ENCODE results near the gene TRNAU1AP. TPM values are rescaled to one million over a fixed set of nuclear protein-coding genes. Genes with fewer than 3 reads are reported as not detected.
"Not testable (repeated sequence)": the region's sequence is repeated elsewhere in the genome, so short reads cannot be mapped to it uniquely, and the experiment has no call there.

The TRNAU1AP gene
- total and polyA plus RNA-seq, 4 donors = 19.8 to 39.2 (median 32.9) TPM

DNA sequence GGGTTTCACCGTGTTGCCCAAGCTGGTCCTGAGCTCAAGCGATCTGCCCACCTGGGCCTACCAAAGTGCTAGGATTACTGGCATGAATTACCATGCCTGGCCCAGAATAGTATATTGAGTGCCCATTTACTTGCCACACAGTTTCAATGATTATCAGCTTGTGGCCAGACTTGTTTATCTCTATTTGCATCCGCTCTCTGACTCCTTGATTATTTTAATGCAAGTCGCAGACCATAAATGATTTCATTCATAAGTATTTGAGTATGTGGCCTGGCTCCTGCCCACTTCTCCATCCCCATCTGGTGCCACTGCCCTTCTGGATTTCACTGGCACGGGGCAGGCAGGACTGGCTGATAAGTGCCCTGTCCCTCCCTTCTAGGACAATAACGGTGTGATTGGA lies 18.2 kb upstream of the TRNAU1AP start:
- ATAC-seq (ENCODE audit: low FRiP score) = no peak
- WGBS, 2 donors = 92 to 96% methylated on average over 6 of the region's 6 CpGs
- no peaks in the 10 kb centered on the region for H3K36me3 ChIP-seq (ENCODE audit: control insufficient read depth in 1 of 2, insufficient read depth in 2 of 2, low read length in 1 of 2)

DNA sequence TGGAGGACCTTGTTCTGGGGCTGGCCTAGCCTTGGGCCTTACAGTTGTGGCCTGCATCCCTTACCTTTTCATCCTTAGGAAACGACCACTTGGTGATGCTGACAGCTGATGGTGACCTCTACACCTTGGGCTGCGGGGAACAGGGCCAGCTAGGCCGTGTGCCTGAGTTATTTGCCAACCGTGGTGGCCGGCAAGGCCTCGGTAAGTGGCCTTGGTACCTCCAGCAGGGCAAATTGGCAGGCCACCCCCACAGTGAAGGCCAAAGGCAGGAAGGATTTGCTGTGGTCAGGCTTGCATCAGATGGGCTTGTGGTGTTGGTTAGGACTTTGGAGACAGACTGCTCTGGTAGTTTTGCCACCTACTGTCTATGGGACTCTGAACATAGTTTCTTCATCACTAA lies 17.7 kb upstream of the TRNAU1AP start:
- Histone ChIP-seq H3K9me3 (ENCODE audit: control insufficient read depth, low read length) (no peaks in the 10 kb centered on the region), H3K36me3 (ENCODE audit: control insufficient read depth in 1 of 2, insufficient read depth in 2 of 2, low read length in 1 of 2) (no peaks in the 10 kb centered on the region), H3K4me1 (ENCODE audit: control insufficient read depth in 1 of 2, insufficient read depth in 2 of 2, low read length in 2 of 2) (no peaks in the 10 kb centered on the region), H3K27me3 (ENCODE audit: control insufficient read depth in 1 of 2, insufficient read depth in 2 of 2, low read length in 1 of 2) (no peaks in the 10 kb centered on the region), H3K4me3 (ENCODE audit: low read length in 2 of 2) (no peak overlapping the region), H3K27ac (ENCODE audit: low read depth in 1 of 2, low read length in 2 of 2) (no peak overlapping the region)
- ATAC-seq (ENCODE audit: low FRiP score) (no peak), DNase-seq (no peak)
- WGBS, 2 donors = 95 to 96% methylated on average over 6 of the region's 6 CpGs
- intact Hi-C loops (cut with DNase I) = no loop called here

More for the DNA sequence above, 18.2 kb upstream of the TRNAU1AP start:
- H3K4me1 ChIP-seq (ENCODE audit: control insufficient read depth in 1 of 2, insufficient read depth in 2 of 2, low read length in 2 of 2) = no peaks in the 10 kb centered on the region
- DNase-seq = no peak
- intact Hi-C loops (cut with DNase I) = no loop called here
- no peaks in the 10 kb centered on the region for H3K27me3 ChIP-seq (ENCODE audit: control insufficient read depth in 1 of 2, insufficient read depth in 2 of 2, low read length in 1 of 2)
- no peak overlapping the region for H3K27ac ChIP-seq (ENCODE audit: low read depth in 1 of 2, low read length in 2 of 2)
- no peak overlapping the region for H3K4me3 ChIP-seq (ENCODE audit: low read length in 2 of 2)
- H3K9me3 ChIP-seq (ENCODE audit: control insufficient read depth, low read length) = no peaks in the 10 kb centered on the region

DNA sequence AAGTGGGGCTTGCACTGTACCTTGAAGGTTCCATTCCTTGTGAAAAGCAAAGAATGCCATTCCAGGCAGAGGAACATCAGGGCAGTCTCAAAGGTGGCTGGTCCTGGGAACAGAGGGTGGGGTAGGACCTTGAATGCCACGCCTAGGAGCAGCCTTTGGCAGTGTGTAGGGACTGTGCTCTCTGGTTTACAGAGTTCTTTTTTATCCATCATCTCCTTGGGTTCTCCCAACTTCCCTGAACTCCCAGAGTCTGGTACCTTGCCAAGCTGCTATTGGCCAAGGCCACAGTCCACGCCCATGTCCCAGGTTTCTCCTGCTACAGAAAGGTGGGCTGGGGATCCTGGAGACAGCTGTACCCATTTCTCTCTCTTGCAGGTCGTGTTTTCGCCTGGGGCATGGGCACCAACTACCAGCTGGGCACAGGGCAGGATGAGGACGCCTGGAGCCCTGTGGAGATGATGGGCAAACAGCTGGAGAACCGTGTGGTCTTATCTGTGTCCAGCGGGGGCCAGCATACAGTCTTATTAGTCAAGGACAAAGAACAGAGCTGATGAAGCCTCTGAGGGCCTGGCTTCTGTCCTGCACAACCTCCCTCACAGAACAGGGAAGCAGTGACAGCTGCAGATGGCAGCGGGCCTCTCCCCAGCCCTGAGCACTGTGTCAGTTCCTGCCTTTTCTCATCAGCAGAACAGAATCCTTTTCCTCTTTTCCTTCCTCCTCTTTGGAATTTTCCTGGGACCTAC lies 15.3 kb upstream of the TRNAU1AP start:
- Histone ChIP-seq H3K36me3 (ENCODE audit: control insufficient read depth in 1 of 2, insufficient read depth in 2 of 2, low read length in 1 of 2) (no peaks in the 10 kb centered on the region), H3K9me3 (ENCODE audit: control insufficient read depth, low read length) (no peaks in the 10 kb centered on the region), H3K4me1 (ENCODE audit: control insufficient read depth in 1 of 2, insufficient read depth in 2 of 2, low read length in 2 of 2) (no peaks in the 10 kb centered on the region), H3K4me3 (ENCODE audit: low read length in 2 of 2) (no peak overlapping the region), H3K27ac (ENCODE audit: low read depth in 1 of 2, low read length in 2 of 2) (no peak overlapping the region), H3K27me3 (ENCODE audit: control insufficient read depth in 1 of 2, insufficient read depth in 2 of 2, low read length in 1 of 2) (no peaks in the 10 kb centered on the region)
- ATAC-seq (ENCODE audit: low FRiP score) (no peak), DNase-seq (no peak)
- 85% methylated on average over 8 of the region's 8 CpGs for WGBS, 2 donors
- intact Hi-C loops (cut with DNase I) = no loop called here

DNA sequence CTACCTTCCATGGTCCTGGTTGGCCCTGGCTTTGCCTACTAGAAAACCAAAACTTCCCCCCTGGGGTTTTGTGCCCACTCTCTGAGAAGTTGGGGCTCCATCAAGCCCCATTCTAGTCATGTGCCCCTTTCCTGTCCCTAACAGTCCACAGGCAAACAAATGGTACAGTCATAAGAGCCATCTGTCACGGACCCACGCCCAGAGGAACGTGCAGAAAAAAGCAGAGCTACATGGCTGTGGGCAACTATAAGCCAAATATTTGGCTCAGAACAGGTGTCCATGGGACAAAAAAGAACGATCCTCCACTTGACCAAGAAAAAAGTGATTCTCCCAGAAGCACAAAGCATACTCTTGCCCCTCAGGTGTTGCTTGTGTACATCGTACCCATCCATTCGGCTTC lies 14.6 kb upstream of the TRNAU1AP start:
- no peaks in the 10 kb centered on the region for H3K4me1 ChIP-seq (ENCODE audit: control insufficient read depth in 1 of 2, insufficient read depth in 2 of 2, low read length in 2 of 2)
- no peaks in the 10 kb centered on the region for H3K36me3 ChIP-seq (ENCODE audit: control insufficient read depth in 1 of 2, insufficient read depth in 2 of 2, low read length in 1 of 2)
- no peaks in the 10 kb centered on the region for H3K9me3 ChIP-seq (ENCODE audit: control insufficient read depth, low read length)
- ATAC-seq (ENCODE audit: low FRiP score) (no peak), DNase-seq (no peak)
- intact Hi-C loops (cut with DNase I) = no loop called here
- WGBS, 2 donors = 82 to 86% methylated on average over 6 of the region's 6 CpGs
- H3K27ac ChIP-seq (ENCODE audit: low read depth in 1 of 2, low read length in 2 of 2) = no peak overlapping the region
- no peaks in the 10 kb centered on the region for H3K27me3 ChIP-seq (ENCODE audit: control insufficient read depth in 1 of 2, insufficient read depth in 2 of 2, low read length in 1 of 2)
- H3K4me3 ChIP-seq (ENCODE audit: low read length in 2 of 2) = no peak overlapping the region

DNA sequence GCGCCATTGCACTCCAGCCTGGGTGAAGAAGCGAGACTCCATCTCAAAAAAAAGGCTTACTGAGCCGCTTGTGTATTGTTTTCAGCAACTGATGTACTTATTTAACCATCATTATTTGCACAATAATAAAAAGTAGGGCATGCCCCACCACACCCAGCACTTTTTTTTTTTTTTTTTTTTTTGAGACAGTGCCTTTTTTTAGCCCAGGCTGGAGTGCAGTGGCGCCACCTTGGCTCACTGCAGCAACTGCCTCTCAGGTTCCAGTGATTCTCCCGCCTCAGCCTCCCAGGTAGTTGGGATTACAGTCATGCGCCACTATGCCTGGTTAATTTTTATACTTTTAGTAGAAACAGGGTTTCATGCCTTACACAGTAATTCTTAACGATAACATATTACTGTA lies 12.2 kb upstream of the TRNAU1AP start:
- no peaks in the 10 kb centered on the region for H3K27me3 ChIP-seq (ENCODE audit: control insufficient read depth in 1 of 2, insufficient read depth in 2 of 2, low read length in 1 of 2)
- DNase-seq (no peak), ATAC-seq (ENCODE audit: low FRiP score) (no peak)
- 88 to 91% methylated on average over 7 of the region's 7 CpGs for WGBS, 2 donors
- H3K27ac ChIP-seq (ENCODE audit: low read depth in 1 of 2, low read length in 2 of 2) = no peak overlapping the region
- H3K36me3 ChIP-seq (ENCODE audit: control insufficient read depth in 1 of 2, insufficient read depth in 2 of 2, low read length in 1 of 2) = no peaks in the 10 kb centered on the region
- H3K9me3 ChIP-seq (ENCODE audit: control insufficient read depth, low read length) = no peaks in the 10 kb centered on the region
- no peaks in the 10 kb centered on the region for H3K4me1 ChIP-seq (ENCODE audit: control insufficient read depth in 1 of 2, insufficient read depth in 2 of 2, low read length in 2 of 2)
- intact Hi-C loops (cut with DNase I) = no loop called here
- H3K4me3 ChIP-seq (ENCODE audit: low read length in 2 of 2) = no peak overlapping the region

DNA sequence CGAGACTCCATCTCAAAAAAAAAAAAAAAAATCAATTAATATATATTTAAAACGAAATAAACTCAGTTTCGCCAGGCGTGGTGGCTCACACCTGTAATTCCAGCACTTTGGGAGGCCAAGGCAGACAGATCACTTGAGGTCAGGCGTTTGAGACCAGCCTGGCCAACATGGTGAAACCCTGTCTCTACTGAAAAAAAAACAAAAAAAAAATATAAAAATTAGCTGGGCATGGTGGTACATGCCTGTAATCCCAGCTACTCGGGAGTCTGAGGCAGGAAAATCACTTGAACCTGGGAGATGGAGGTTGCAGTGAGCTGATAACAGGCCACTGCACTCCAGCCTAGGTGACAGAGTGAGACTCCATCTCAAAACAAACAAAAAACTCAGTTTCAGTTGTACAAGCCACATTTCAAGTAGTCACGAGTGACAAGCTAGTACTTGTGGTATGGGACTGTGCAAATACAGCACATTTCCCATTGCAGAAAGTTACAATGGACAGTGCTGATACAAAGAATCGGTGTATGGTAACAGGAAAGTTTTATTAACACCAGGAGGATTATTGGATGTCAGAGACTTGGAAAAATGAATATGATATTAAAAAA lies 11.4 kb upstream of the TRNAU1AP start:
- H3K4me1 ChIP-seq (ENCODE audit: control insufficient read depth in 1 of 2, insufficient read depth in 2 of 2, low read length in 2 of 2); intact Hi-C loops (cut with DNase I): not testable (repeated sequence)

DNA sequence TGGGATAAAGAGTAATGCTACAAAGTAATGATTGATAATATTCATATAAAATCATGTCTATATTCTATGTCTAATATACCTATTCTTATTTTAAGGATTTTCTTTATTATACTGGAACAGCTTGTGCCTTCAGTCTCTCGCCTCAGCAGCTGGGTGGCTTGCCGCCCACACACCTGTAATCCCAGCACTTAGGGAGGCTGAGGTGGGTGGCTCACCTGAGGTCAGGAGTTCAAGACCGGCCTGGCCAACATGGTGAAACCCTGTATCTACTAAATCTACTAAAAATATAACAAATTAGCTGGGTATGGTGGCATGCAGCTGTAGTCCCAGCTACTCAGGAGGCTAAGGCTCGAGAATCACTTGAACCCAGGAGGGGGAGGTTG lies 7.6 kb upstream of the TRNAU1AP start:
- intact Hi-C loops (cut with DNase I) = no loop called here
- H3K27me3 ChIP-seq (ENCODE audit: control insufficient read depth in 1 of 2, insufficient read depth in 2 of 2, low read length in 1 of 2) = no peaks in the 10 kb centered on the region
- DNase-seq (no peak), ATAC-seq (ENCODE audit: low FRiP score) (no peak)
- no peak overlapping the region for H3K4me3 ChIP-seq (ENCODE audit: low read length in 2 of 2)
- H3K36me3 ChIP-seq (ENCODE audit: control insufficient read depth in 1 of 2, insufficient read depth in 2 of 2, low read length in 1 of 2) = no peaks in the 10 kb centered on the region
- H3K4me1 ChIP-seq (ENCODE audit: control insufficient read depth in 1 of 2, insufficient read depth in 2 of 2, low read length in 2 of 2) = no peaks in the 10 kb centered on the region
- no peaks in the 10 kb centered on the region for H3K9me3 ChIP-seq (ENCODE audit: control insufficient read depth, low read length)
- 93 to 97% methylated on average over 4 of the region's 4 CpGs for WGBS, 2 donors
- no peak overlapping the region for H3K27ac ChIP-seq (ENCODE audit: low read depth in 1 of 2, low read length in 2 of 2)

More for the DNA sequence above, 11.4 kb upstream of the TRNAU1AP start:
- H3K4me3 ChIP-seq (ENCODE audit: low read length in 2 of 2); DNase-seq; ATAC-seq (ENCODE audit: low FRiP score); H3K27ac ChIP-seq (ENCODE audit: low read depth in 1 of 2, low read length in 2 of 2); H3K9me3 ChIP-seq (ENCODE audit: control insufficient read depth, low read length); H3K36me3 ChIP-seq (ENCODE audit: control insufficient read depth in 1 of 2, insufficient read depth in 2 of 2, low read length in 1 of 2); H3K27me3 ChIP-seq (ENCODE audit: control insufficient read depth in 1 of 2, insufficient read depth in 2 of 2, low read length in 1 of 2): not testable (repeated sequence)
- 90% methylated on average over 8 of the region's 8 CpGs for WGBS, 2 donors

DNA sequence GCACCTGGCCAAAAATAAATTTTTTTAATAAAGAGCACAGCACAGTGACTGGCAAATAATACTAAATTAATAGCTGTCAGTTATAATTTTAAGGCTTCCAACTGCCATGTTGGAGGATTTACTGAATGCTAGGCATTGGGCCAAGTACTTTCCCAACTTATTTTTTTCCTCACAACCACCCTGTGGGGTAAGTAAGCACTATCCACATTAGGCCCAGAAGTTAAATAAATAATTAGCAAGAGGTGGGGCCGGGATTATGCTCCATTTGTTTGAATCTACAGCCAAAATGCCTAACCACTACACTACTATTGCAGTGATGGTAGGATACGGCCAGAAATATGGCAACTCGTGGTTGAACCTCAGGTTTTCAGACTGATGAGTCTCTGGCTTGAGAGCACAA lies 4.6 kb upstream of the TRNAU1AP start:
- ATAC-seq (ENCODE audit: low FRiP score) (no peak), DNase-seq (no peak)
- 86 to 92% methylated on average over 3 of the region's 3 CpGs for WGBS, 2 donors
- Histone ChIP-seq H3K4me3 (ENCODE audit: low read length in 2 of 2) (no peak overlapping the region), H3K4me1 (ENCODE audit: control insufficient read depth in 1 of 2, insufficient read depth in 2 of 2, low read length in 2 of 2) (no peaks in the 10 kb centered on the region), H3K27me3 (ENCODE audit: control insufficient read depth in 1 of 2, insufficient read depth in 2 of 2, low read length in 1 of 2) (no peaks in the 10 kb centered on the region), H3K36me3 (ENCODE audit: control insufficient read depth in 1 of 2, insufficient read depth in 2 of 2, low read length in 1 of 2) (no peaks in the 10 kb centered on the region), H3K9me3 (ENCODE audit: control insufficient read depth, low read length) (no peaks in the 10 kb centered on the region), H3K27ac (ENCODE audit: low read depth in 1 of 2, low read length in 2 of 2) (no peak overlapping the region)
- intact Hi-C loops (cut with DNase I) = no loop called here

DNA sequence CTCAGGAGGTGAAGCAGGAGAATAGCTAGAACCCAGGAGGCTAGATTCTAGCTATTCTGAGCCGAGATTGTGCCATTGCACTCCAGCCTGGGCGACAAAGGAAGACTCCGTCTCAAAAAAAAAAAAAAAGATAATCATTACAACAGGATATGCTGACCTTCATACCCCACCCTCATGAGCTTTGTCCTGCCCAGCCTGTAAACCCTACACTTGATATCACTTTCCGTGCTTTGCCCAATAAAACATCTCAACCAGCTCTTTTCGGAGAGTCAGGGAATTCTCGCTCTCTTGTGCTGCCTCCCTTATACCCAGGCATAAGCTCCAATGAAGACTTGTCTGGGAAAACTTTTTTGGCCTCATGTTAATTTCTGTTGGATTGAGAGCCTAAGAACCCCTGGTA lies 1.5 kb upstream of the TRNAU1AP start:
- no peak overlapping the region for H3K27ac ChIP-seq (ENCODE audit: low read depth in 1 of 2, low read length in 2 of 2)
- 86 to 93% methylated on average over 6 of the region's 6 CpGs for WGBS, 2 donors
- H3K4me3 ChIP-seq (ENCODE audit: low read length in 2 of 2) = no peak overlapping the region
- intact Hi-C loops (cut with DNase I) = no loop called here
- H3K27me3 ChIP-seq (ENCODE audit: control insufficient read depth in 1 of 2, insufficient read depth in 2 of 2, low read length in 1 of 2) = no peaks in the 10 kb centered on the region
- ATAC-seq (ENCODE audit: low FRiP score) (no peak), DNase-seq (no peak)
- H3K4me1 ChIP-seq (ENCODE audit: control insufficient read depth in 1 of 2, insufficient read depth in 2 of 2, low read length in 2 of 2) = no peaks in the 10 kb centered on the region
- H3K9me3 ChIP-seq (ENCODE audit: control insufficient read depth, low read length) = no peaks in the 10 kb centered on the region
- H3K36me3 ChIP-seq (ENCODE audit: control insufficient read depth in 1 of 2, insufficient read depth in 2 of 2, low read length in 1 of 2) = no peaks in the 10 kb centered on the region
